ENCODE data around the gene SPATA31E1. TPM values are rescaled to one million over a fixed set of nuclear protein-coding genes. Genes with fewer than 3 reads are reported as not detected.

The SPATA31E1 gene
- total RNA-seq, 1 donor from 2014 or later = not detected

DNA sequence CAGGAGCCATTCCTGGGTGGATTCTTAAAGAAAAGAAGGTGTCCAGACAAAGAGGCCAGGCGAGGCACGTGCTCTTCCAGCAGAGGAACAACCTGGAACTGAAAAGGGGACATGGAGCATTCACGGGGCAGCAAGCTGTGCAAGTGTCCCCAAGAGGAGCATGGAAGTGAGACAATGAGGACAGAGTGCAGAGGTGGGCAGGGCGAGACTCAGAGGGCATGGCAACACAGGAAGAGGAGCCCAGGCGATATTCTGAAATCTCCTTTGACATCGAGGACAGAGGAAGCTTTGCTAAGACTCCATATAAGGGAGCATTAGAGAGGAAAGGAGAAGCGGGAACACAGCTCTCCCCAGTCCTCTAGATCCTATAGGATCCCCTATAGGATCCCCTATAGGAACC is 29.4 kb upstream of the SPATA31E1 start:
- no peaks in the 10 kb centered on the region for H3K36me3 ChIP-seq

DNA sequence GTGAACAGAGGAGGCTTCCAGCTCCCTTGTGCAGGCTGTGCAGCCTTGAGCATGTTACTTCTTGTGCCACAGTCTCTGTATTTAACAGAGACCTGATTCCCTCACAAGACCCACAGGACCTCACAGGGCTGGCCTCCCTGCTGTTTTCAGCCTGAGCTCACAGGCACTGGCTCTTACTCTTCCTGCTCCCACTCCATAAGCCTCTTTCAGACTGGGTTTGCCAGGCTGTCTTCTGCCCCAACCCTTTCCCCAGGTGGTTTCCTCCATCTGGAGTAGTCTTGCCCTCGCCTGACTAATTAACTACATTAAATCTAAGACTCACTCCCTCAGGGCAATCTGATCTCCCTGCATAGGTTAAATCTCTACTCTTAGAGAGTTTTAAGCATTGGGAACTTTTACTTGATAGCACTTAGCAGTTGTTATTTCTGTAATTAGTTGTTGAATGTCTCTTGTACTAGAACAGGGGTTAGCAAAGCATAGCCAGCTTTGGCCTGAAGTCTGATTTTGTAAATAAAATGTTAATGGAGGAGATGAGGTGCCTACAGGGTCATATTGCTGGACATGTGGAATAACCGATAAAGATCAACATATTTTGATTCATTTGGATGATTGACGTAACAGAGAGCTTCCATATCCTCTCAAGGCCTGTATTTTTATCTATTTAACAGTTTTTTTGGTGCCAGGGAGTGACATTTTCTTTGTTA is 28.6 kb upstream of the SPATA31E1 start:
- H3K4me1 ChIP-seq = no peaks in the 10 kb centered on the region
- peak in 1 of 2 donors; percentile 56 for DNase-seq (ENCODE audit: extremely low spot score in 2 of 2)
- intact Hi-C loops (cut with DNase I) = no loop called here
- H3K9me3 ChIP-seq = no peaks in the 10 kb centered on the region
- H3K27ac ChIP-seq = no peak overlapping the region
- no peaks in the 10 kb centered on the region for H3K36me3 ChIP-seq
- no peak overlapping the region for H3K4me3 ChIP-seq
- TF ChIP-seq, protein P1, sequence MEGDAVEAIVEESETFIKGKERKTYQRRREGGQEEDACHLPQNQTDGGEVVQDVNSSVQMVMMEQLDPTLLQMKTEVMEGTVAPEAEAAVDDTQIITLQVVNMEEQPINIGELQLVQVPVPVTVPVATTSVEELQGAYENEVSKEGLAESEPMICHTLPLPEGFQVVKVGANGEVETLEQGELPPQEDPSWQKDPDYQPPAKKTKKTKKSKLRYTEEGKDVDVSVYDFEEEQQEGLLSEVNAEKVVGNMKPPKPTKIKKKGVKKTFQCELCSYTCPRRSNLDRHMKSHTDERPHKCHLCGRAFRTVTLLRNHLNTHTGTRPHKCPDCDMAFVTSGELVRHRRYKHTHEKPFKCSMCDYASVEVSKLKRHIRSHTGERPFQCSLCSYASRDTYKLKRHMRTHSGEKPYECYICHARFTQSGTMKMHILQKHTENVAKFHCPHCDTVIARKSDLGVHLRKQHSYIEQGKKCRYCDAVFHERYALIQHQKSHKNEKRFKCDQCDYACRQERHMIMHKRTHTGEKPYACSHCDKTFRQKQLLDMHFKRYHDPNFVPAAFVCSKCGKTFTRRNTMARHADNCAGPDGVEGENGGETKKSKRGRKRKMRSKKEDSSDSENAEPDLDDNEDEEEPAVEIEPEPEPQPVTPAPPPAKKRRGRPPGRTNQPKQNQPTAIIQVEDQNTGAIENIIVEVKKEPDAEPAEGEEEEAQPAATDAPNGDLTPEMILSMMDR (IDR thresholded peaks at IDR 0.05) = no peak
- TF ChIP-seq POLR2AphosphoS5 (IDR thresholded peaks at IDR 0.05; ENCODE audit: insufficient read depth in 1 of 2, low read depth in 1 of 2) = no peak
- TF ChIP-seq POLR2A (IDR thresholded peaks at IDR 0.05) = no peak
- no peaks in the 10 kb centered on the region for H3K27me3 ChIP-seq

More for the DNA sequence above, 29.4 kb upstream of the SPATA31E1 start:
- no peak overlapping the region for H3K27ac ChIP-seq
- no peaks in the 10 kb centered on the region for H3K4me1 ChIP-seq
- TF ChIP-seq POLR2AphosphoS5 (IDR thresholded peaks at IDR 0.05; ENCODE audit: insufficient read depth in 1 of 2, low read depth in 1 of 2) (no peak), POLR2A (IDR thresholded peaks at IDR 0.05) (no peak)
- TF ChIP-seq, protein P1 (IDR thresholded peaks at IDR 0.05) = no peak
- no peaks in the 10 kb centered on the region for H3K9me3 ChIP-seq
- H3K4me3 ChIP-seq = no peak overlapping the region
- peak in 1 of 2 donors; percentile 29 for DNase-seq (ENCODE audit: extremely low spot score in 2 of 2)
- intact Hi-C loops (cut with DNase I) = no loop called here
- no peaks in the 10 kb centered on the region for H3K27me3 ChIP-seq

DNA sequence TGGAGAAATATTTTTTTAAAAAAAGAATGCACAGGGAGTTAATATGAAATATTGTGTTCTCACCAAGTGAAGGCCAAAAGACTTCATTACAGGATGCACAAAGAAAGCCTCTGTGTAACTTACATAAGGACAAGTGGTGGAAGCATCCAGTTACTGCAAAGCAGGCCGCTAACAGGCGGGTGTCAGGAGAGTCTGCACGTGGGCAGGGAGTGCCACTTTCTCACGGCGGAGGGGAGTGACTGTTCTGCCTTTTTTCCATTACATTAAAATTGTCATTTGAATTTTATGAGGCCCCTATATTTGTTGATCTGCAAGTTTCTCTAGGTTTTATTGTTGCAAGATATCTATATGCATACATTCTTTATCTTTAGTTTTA is 28.1 kb upstream of the SPATA31E1 start:
- Histone ChIP-seq H3K36me3 (no peaks in the 10 kb centered on the region), H3K27me3 (no peaks in the 10 kb centered on the region), H3K27ac (no peak overlapping the region), H3K9me3 (no peaks in the 10 kb centered on the region), H3K4me3 (no peak overlapping the region), H3K4me1 (no peaks in the 10 kb centered on the region)
- no peak for DNase-seq (ENCODE audit: extremely low spot score in 2 of 2)
- TF ChIP-seq, protein P1 (IDR thresholded peaks at IDR 0.05) = no peak
- TF ChIP-seq POLR2A (IDR thresholded peaks at IDR 0.05) (no peak), POLR2AphosphoS5 (IDR thresholded peaks at IDR 0.05; ENCODE audit: insufficient read depth in 1 of 2, low read depth in 1 of 2) (no peak)
- intact Hi-C loops (cut with DNase I) = no loop called here

DNA sequence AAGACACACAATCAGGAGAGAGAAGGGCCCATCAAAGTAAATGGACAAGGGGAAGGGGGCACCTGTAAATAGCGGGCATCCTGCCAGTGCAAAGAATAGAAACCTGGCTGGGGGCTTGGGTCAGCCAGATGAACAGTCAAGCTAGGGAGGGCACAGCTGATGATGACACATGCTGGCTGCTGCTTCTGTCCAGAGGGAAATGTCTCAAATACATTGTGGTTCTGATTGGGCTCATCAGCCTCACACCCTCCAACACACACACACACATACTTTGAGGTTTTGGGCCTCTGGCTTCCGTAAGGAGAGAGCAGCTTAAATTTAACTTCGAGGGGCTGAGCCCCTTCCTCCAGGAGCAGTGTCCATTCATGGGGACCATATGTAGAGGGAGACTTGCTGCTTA is 27.6 kb upstream of the SPATA31E1 start:
- no peak overlapping the region for H3K4me3 ChIP-seq
- H3K9me3 ChIP-seq = no peaks in the 10 kb centered on the region
- no peak for DNase-seq (ENCODE audit: extremely low spot score in 2 of 2)
- intact Hi-C loops (cut with DNase I) = no loop called here
- H3K27me3 ChIP-seq = no peaks in the 10 kb centered on the region
- TF ChIP-seq, protein P1 (IDR thresholded peaks at IDR 0.05) = no peak
- TF ChIP-seq POLR2A (IDR thresholded peaks at IDR 0.05) = no peak
- no peak for TF ChIP-seq POLR2AphosphoS5 (IDR thresholded peaks at IDR 0.05; ENCODE audit: insufficient read depth in 1 of 2, low read depth in 1 of 2)
- H3K27ac ChIP-seq = no peak overlapping the region
- no peaks in the 10 kb centered on the region for H3K36me3 ChIP-seq
- H3K4me1 ChIP-seq = no peaks in the 10 kb centered on the region

DNA sequence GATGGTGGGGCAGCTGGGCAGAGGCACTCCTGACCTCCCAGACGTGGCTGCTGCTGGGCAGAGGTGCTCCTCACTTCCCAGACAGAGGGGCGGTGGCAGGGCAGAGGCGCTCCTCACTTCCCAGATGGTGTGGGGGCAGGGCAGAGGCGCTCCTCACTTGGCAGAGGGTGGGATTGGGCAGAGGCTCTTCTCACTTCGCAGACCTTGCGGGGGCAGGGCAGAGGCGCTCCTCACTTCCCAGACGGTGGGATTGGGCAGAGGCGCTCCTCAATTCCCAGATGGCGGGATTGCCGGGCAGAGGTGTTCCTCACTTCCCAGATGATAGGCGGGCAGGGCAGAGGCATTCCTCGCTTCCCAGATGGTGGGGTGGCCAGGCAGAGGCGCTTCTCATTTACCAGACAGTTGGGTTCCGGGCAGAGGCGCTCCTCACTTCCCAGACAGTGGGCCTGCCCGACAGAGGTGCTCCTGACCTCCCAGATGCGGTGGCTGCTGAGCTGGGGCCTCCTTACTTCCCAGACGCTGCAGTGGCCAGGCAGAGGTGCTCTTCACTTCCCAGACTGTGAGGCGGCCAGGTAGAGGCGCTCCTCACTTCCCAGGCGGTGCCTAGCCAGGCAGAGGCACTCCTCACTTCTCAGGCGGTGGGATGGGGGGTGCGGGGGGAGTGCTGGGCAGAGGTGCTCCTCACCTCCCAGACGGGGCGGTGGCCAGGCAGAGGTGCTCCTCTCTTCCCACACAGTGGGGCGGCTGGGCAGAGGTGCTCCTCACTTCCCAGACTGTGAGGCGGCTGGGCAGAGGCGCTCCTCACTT is 25.3 kb upstream of the SPATA31E1 start:
- no peaks in the 10 kb centered on the region for H3K9me3 ChIP-seq
- no peaks in the 10 kb centered on the region for H3K36me3 ChIP-seq
- intact Hi-C loops (cut with DNase I) = no loop called here
- DNase-seq (ENCODE audit: extremely low spot score in 2 of 2) = peak; percentile 76 to 90
- no peak for TF ChIP-seq POLR2AphosphoS5 (IDR thresholded peaks at IDR 0.05; ENCODE audit: insufficient read depth in 1 of 2, low read depth in 1 of 2)
- TF ChIP-seq, protein P1 (IDR thresholded peaks at IDR 0.05) = no peak
- TF ChIP-seq POLR2A (IDR thresholded peaks at IDR 0.05) = no peak
- H3K27me3 ChIP-seq = no peaks in the 10 kb centered on the region
- H3K27ac ChIP-seq = no peak overlapping the region
- H3K4me3 ChIP-seq = no peak overlapping the region
- no peaks in the 10 kb centered on the region for H3K4me1 ChIP-seq
